Left lobe of liver (tissue), 2 donors: ENCODE measurements around the gene HOXD12. TPM values are rescaled to one million over a fixed set of nuclear protein-coding genes. Genes with fewer than 3 reads are reported as not detected.

Source experiments
- ATAC-seq: fragments of 200-7000 bp; cut with Tn5 transposase; one replicate; pipeline ENCODE4 v1.9.1; 2020; ENCODE audit warnings: mild to moderate bottlenecking, moderate library complexity
- DNase-seq: peaks from one replicate; pipeline ENCODE4 v3.0.0-alpha.2; 2020; ENCODE audit warnings: low spot score
- total RNA-seq: library from RNA; stranded (reverse); gene quantifications from one replicate; pipeline ENCODE4 v1.2.1, GENCODE V29; 2021
- donor health status: DM: no; HTN: no; CAD: no; lungs with moderate emphysema.
- donor health status: DM: no; HTN: yes; CAD: no.

The HOXD12 gene
- total RNA-seq, 1 donor from 2014 or later, result not detected

DNA sequence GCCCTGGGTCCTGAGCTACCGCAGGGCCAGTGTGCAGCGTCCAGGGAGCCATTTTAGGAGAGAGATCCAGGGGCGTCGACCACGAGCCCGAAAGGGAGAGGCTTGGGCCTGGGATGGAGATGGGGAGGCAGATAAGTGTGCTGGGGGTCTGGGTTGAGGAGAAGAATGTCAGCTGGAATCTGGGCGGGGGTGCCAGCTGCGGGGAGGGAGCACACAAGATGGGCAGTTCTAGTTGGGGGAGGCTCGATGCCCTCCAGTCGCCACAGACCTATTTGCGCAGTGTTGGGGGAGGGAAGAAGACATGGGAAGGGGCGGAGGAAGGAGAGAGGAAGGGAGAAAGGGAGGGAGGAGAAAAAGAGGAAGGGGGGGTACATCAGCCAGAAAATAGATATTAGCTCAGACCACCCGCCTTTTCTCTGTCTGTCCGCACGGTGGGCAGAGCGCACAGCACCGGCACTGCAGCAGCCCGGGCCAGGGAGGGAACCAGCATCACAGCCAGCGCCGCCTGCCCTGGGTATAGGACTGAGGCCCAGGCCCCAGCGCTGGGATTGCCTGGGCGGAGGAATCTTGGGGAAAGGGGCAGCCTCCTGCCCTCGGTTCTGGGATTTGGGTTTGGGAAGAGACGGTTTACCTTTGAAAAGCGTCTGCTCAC lies 5.6 kb downstream of the HOXD12 start:
- no peak for DNase-seq
- ATAC-seq, result no peak

DNA sequence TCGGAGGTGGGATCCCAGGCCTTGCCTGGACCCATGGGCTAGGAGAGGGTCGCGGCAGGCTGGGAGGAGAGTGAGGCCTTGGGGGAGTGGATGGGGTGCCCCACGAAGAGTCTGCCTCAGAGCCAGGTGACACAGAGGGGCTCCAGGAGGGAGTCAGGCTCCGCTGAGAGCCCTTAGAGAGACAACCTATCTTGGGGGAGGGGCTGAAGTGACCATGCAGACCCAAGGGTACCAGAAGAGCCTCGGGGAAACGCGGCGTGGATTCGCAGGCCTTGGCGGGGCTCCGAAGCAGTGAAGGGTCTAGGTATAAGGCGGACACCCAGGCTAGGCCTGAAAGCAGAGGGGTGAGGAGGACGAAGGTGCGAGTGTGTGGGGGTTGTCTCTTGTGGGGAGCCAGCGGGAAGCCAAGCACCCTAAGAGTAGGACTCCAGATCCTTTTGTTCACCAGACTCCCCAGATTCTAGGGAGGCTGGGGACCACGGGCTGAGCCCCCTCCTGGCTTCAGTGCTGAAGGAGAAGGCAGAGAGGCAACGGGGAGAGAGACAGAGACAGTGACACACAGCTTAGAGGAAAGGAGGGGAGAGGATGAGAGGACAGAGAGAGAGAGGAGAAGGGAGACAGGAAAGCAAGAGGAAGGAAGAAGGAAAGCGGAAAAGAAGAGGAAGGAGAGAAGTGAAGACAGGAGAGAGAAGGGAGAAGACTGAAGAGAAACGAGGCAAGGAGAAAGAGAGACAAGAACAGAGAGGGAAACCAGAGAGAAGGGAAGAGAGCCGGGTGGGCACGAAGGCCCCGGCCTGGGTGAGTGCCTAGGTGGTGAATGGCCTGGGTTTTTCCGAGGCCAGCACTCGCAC lies 6.4 kb downstream of the HOXD12 start:
- DNase-seq (no peak), ATAC-seq (no peak)

DNA sequence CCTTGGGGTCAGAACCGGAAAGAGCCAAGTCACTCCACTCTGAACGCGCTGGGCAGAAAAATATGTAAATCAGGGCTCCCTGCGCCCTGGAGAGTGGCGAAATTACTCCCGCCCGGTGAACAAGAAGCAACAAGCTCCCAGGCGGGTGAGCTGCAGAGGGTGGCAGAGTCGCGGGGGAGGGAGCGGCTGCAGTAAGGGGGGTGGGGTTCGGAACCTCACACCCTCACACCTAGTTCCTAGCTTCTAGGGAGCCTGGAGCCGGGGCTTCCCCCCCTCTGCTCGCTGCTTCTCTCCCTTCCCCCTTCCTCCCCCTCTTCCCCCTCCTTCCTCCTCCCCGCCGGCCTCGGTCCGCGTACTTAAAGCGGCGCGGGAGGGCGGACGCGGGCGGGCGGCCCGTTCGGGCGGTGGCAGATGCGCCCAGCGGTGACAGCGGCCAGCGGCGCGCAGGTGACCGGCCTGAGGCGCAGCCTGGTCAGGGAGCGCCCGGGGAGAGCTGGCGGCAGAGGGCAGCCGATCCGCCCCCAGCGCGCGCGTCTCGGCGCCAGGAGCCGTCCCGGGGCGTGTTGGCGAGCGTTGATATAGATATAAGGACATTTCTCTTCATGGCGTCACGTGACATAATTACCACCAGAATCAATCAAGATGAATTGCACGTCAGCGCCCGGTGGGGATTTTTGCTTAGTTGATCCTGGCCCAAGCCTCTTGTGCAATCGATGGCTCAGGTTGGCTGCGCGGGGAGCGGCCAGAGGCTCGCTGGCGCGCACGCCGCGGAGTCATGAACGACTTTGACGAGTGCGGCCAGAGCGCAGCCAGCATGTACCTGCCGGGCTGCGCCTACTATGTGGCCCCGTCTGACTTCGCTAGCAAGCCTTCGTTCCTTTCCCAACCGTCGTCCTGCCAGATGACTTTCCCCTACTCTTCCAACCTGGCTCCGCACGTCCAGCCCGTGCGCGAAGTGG lies 7.3 kb downstream of the HOXD12 start, which contains the start of gene HOXD11:
Gene HOXD11 (plus strand): TSS at position 700 of the 959 bp plus-strand sequence. CDS start 76 bp downstream, at position 776.
- peak; percentile 82 for ATAC-seq
- DNase-seq, result peak; percentile 67

DNA sequence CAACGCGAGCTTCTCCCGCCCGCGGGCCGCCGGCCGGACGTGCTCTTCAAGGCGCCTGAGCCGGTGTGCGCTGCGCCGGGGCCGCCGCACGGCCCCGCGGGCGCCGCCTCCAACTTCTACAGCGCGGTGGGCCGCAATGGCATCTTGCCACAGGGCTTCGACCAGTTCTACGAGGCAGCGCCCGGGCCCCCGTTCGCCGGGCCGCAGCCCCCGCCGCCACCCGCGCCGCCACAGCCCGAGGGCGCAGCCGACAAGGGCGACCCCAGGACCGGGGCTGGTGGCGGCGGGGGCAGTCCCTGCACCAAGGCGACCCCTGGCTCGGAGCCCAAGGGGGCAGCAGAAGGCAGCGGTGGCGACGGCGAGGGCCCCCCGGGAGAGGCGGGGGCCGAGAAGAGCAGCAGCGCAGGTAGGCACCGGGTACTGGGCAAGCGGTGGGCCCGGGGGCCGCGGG lies 8.2 kb downstream of the HOXD12 start:
- ATAC-seq, result no peak
- DNase-seq, result no peak

DNA sequence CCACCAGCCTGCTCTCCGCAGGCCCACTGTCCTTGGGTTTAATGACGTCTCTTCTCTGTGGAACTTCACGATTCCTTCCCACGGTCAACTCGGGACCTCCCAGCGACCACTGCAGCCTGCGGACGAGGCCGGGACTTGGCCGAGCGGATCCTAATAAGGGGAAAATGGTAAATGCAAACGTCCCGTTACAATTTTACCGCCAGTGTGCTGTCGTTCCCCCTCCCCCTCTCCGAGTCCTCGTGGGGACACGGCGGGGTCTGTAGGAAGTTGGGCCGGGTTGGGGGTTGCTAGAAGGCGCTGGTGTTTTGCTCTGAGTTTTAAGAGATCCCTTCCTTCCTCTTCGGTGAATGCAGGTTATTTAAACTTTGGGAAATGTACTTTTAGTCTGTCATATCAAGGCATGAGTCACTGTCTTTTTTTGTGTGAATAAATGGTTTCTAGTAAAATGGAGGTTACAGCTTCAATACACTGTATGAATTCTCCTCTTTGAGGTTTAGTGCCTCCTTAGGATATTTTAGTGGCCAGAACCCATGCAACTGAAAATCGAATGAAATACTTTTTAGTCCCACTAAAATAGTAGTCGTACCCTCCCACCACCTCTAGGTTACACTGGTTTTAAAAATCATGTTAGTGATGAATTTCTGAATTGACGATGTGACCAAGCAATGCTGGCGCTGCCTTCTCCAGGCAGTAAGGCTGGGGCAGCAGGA lies 9.8 kb downstream of the HOXD12 start:
- DNase-seq (no peak), ATAC-seq (no peak)

DNA sequence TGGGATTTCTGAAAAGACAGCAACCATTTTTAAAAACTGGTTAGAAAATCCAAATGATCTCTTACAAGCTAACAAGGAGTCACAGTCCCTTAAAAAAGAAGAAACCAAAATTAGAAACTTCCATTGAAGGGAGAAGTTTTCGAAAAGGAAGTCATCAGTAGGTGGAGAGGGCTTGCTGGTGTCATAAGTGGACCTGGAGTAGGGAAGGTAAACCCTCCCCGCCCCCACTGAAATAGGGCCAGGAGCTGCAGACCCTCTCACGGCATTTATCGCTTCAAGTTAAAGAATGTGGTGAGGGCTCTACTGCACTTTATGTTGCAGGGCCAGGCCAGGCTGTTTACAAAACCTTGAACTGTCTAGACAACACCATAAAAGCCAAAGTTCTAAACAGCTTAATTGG lies 10.4 kb downstream of the HOXD12 start:
- no peak for DNase-seq
- ATAC-seq, result no peak

DNA sequence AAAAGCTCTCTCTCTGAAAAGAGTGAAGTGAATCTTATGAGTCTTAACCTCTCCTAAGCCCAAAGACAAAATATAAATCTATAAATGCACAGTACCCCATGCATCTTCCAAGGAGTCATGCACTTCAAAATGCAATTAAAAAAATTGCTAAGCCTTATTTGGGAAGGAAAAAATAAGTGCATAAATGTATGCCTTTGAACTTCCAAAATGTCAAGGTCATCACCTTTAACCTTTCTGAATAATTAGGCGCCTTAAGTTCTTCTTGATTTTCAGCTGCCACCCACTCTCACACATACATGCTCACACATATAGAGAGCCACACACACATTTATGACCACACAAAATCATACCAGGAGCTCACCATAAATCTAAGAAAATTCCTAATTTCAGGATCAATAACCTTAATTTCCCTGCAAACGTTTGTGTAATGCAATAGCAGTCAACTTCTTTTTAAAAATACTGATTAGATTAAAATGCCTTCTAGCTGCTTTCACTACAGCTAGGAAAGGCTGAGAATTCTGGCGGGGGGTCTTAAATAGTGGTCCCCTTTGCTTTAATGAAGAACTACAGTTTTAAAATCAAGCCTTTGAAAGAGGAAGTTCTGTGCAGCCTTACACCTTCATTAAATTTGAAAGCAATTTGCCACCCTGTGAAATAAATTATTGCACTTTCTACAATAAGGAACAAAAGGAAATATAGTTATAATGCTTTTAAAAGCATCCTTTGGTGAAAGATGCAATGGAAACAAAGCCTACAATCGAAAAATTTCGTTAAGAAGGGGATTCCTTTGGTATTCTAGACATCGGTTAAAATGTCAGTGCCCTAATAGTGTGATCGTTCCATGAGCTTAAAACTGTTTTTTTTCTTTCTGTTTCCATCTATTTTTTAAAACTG lies 11.1 kb downstream of the HOXD12 start:
- DNase-seq, result no peak
- no peak for ATAC-seq

DNA sequence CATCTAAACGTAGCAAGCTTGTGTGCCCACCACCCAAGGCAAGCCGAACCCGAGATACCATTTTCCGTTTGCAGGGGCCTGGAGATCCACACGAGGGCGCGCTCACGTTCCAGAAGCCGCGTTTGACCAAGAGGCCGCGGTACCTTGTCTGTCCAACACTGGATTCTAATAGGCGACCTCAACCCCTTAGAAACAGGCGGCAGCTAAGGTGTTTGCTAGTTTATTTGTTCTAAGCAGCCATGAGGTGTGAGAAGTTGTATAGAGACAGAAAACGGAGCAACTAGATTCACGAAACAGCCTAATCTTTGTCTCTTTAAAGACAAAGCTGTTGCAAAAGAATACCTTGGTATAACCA lies 11.7 kb downstream of the HOXD12 start:
- ATAC-seq (peak; percentile 60), DNase-seq (no peak)

DNA sequence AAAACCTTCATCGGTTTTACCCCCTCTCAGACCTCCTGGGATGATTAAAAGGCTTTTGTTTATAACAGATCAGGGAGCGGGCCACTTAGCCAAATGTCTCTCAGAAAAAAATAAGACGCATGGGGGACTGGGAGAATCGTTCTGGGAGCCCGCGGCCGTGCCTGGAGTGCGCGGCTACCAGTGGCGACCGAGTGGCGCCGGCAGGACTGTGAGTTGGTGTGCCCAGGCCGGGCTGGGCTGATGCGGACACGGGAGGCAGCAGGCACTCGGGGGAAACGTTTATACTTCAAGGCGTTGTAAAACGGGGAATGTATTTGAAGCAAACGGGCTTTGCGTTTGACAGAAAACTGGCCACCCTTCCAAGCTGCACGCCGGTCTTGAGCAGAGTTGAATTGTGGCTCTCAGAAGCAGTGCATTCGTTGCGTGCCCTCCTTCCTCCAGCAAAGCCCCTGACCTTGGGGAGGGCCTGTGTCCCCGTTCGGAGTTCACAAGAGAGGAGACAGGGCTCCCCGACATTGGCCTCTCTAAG lies 12.3 kb downstream of the HOXD12 start:
- no peak for DNase-seq

DNA sequence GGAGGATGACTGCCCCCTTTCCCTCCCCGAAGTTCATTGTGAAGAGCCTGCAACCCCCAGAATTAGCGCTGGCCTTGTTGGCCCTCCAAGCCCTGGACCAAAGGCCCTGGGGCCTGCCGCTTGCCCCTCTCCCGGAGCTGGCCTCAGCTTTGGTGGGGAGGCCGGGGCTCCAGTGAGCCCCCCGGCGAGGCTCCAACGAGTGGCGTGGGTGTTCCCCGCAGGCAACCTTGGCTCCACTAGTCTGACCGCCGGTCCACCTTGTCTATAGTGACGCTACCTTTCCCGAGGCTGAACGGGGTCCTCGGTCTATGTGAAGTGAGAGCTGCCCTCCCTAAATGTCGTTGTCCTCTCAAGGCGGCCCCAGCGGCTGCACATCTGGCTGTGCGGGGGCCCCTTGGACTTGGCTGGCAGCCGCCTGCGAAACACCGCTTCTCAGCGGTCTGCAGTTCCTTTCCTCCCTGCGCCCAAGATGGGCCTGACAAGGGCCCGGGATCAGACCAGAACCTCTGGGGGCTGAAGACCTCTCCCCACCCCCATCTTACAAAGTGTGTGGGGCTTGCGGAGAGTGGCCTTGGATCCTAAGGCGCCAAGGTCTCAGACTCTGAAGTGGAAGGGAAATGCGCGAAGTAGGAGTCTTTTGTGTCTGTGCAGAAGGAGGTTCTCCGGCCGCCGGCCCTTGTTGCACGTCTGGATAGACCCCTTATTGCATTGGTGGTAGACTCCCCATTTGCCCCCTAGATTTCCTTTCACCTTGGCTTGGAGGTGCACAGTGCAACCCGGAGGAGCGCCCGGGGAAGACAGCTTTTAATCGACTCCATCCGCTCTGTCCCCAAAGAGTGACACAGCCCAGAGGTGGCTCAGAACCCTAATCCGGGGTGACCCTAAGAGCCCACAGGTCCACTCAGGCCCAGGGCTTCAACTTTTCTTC lies 13.0 kb downstream of the HOXD12 start:
- DNase-seq (no peak), ATAC-seq (no peak)

More for the DNA sequence above, 12.3 kb downstream of the HOXD12 start:
- ATAC-seq, result no peak

DNA sequence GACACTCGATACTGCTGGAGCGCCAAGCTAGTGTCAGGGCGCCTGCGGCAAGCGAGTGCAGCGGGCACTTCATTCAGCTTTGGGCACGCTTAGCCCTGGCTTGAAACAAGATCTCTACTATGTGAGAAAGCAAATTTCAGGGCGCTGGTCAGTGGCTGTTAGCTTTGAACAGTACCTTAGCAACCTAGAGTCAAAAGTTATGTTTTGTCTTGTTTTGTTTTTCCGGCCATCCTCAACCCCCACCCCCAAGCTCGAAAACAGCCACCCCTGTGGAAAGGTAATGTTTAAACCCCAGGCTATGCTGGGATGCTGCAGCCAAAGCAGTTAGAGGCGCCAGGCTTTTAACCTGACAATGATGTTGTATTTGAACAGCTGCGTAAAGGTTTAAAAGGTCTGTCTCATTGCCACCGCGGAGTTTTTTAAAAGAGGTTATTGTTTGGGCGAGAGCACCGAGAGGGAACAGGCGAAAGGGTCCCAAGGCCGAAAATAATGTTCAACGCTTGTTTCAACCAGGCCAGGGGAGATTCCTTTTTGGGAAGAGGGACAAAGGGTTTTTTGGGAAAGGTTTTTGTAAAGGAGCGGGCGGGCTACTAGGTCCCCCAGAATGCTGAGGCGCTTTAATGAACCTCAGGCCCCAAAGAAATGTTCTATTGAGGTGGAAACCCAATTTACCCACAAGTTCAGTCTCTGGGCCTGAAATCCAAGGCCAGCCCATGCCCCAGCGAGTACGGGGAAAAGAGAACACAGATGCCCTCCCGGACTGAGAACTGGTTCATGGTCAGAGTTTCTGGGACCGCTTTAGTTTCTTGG lies 14.7 kb downstream of the HOXD12 start:
- DNase-seq (no peak), ATAC-seq (no peak)

DNA sequence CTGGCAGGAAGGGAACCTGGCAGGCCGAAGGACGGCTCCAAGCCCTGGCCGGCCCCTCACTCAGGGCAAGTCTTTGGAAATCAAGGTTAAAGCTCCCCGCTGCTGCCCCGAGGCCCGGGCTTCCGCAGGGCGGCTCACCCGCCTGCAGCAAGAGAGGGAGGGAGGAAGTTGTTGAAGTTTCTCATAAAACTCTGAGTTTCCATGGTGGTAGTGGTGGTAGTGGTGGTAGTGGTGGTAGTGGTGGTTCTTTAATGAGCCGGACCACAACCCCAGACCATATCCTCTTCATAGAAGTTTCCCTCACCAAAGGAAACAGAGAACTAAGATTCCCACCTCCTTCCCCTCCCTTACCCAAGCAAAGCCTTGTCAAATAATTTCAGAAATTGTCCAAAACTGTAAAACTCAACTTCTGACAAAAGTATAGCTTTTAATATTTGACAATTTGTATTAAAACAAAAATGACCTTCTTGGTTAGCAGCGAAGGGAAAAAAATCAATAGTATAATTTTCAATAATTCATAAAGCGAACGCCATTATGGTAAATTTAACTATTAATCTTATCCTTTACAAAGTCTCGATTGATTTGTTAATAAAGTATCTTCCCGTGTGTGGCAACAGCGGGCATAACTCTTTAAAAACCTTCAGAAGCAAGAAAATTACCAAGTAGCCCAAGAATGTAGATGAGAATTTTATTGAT lies 15.5 kb downstream of the HOXD12 start:
- DNase-seq (no peak), ATAC-seq (no peak)

DNA sequence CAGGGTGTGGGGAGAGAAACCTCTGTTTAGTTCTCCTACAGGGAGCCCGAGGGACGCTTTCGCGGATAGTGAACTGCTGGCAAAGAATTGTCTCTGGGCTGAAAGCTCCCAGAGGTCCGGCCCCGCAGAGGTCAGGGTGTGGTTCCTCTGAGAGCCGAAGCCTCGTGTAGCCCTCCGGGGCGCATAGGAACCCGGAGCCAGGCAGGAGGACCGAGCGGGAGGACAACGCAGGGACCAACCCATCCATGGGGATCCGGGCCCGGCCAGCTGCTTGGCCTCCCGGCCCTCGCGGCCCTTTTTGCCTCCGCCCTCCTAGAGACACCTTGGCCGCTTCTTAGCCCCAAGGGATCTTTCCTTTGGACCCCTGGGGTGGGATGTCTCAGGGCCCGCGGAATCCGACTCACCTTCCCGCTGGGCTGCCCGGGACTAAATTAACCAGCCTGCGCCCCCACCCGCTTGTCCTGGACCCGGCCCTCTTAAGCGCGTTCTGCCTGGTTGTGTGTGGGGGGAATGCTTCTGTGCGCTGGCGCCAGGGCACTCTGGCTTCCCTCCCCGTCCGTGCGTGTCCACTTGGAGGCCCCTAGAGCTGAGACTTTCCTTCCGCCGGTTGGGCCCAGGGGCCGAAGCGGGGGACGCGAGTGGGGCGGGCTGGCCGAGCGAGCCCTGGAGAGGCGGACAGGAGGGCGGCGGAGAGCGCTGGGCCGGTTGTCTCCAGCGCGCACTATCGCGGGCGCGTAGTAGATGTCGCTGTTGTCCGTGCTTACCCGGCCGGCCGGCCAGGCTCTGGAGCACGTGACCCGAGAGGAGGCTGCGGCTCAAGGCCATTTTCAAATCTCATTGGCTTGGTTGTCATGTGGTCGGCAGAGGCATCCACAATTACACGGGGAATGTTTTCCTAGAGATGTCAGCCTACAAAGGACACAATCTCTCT lies 16.6 kb downstream of the HOXD12 start, which contains the start of gene HOXD10:
Gene HOXD10 (plus strand): TSS at position 896 of the 931 bp plus-strand sequence. CDS start 56 bp downstream, outside the sequence.
- ATAC-seq (peak; percentile 24), DNase-seq (no peak)

DNA sequence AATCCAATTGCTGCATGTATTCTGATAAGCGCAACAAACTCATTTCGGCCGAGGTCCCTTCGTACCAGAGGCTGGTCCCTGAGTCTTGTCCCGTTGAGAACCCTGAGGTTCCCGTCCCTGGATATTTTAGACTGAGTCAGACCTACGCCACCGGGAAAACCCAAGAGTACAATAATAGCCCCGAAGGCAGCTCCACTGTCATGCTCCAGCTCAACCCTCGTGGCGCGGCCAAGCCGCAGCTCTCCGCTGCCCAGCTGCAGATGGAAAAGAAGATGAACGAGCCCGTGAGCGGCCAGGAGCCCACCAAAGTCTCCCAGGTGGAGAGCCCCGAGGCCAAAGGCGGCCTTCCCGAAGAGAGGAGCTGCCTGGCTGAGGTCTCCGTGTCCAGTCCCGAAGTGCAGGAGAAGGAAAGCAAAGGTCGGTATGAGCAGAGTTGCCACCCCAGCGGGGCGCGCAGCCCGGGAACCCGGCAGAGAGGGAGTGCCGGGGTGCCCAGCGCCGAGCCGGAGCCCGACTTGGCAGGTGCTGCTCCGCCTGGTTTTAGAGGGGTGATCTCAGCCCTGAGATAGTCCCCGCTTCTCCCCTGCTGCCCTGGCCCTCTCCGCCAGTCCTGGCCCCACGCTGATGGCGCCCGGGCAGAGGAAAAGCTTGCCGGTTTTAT lies 17.7 kb downstream of the HOXD12 start:
- no peak for DNase-seq
- no peak for ATAC-seq
